Stimulated activated CD8-positive, alpha-beta memory T cell treated with anti-CD3 and anti-CD28 coated beads, Interleukin-4, amount 100 ng/mL, for 48 hours (primary cell): Measurements from ENCODE around the gene CD300LB.
"Not testable (repeated sequence)": the region's sequence is repeated elsewhere in the genome, so short reads cannot be mapped to it uniquely, and the experiment has no call there.

Source experiments
- DNase-seq: peaks from one replicate; pipeline ENCODE4 v3.0.0-alpha.2; 2020

CD300LB gene

DNA sequence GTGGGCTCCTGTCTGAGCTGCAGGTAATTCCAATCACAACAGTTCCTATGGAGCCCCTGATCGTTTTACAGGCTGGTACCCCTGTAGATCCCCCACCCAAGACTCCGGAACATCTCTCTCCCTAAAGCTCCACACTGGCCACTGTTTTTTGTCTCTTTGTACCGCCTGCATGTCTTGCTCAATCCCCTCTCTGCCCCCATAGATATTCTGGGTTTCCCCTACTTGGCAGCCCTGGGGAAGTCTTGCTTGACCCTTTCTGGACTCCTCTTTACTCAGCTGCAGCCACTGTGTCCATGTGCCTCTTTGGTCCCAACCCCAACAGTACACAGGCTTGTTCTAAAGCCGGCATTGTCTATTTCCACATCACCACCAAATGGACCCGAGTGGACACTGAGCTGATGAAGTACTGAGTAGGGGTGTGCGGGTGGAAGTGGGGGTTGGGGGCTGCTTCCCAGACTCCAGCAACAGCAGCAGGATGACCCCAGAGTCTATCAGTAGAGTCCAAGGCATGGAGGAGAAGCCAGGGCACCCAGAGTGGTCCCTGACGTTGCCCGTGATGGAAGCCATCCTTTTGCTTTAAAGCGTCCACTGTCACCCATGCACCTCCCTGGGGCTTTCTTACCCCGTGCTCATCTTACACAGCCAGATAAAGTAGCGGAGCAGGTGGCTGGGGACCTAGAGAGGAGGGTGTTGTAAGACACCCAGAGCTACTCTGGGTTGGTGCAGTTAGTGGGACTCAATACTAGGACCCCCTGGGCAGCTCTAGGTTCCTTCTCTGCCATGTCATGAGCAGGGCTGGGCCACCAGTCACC, 6.4 kb downstream of the CD300LB start:
- DNase-seq = no peak

DNA sequence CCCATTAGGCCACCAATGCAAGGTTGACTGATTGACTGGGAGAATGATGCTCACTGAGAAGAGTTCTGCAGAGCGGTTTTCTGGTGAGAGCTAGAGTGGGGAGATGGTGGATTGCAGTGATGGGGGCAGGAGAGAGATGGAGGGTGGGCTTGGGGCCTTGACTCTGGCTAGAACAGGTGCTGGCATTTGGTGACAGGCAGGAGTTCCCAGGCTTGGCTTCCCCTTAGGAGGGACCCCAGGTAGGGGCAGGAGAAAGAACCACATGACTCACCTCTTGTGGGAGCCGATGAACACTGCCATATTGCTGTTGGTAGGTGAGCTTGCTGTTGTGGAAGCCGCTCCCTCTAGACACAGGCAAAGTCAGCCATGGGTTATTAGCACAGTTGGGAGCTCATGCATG, 8.0 kb downstream of the CD300LB start:
- no peak for DNase-seq

DNA sequence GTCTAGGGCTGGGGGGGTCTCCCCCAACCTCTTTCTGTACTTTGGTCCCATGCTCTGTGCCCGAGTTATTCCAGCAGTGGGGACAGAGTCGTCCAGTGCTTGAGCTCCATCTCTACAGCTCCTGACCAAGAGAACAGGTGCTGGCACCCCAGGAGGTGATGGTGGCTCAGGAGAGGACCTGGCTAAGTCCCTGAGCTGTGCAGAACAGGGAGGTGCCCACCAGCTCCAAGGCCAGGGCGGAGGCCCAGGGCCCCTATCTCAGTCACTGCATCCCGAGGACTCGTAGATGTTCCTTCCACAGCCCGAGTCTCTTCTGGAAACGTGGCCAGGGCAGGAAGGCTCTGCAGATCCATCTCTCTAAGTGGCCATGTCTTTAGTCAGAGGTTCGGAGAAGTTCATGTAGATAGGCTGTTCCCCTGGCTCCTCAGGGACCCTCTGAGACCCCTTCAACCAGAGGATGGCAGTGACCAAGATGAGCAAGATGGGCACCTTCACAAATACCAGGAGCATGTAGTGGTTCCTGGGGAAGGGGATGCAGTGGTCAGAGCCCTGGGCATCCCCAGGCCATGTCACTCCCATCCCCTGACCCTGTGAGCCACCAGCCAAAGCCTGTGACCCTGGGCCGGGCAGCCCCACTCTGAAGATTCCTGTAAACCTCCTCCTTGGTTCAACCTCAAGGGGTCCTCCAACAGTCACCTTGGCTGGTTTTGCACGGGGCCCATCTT, 8.7 kb downstream of the CD300LB start:
- DNase-seq = no peak

DNA sequence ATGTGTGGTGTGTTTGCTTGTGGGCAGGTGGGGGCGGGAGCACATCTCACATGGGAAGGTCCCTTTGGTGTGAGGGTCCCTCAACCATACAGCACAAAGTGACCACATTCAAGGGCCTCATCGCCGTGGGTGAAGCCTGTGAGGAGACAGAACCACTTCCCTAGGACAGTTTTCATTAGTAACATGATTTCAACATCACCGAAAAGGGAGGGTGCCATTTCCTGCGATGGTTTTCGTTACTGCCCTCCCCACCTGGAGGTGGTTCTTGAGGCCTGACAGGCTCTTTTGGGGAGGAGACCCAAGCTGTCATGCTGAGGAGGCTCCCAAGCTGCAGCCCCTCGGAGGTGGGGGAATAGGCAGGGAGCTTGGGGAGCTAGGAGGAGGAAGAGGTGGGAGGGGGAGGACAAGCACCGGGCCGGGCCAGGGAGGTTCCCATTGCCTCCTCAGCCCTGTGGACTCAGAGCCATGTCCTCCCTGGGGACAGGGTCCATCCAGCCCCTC, 9.5 kb downstream of the CD300LB start:
- DNase-seq = peak; percentile 45

DNA sequence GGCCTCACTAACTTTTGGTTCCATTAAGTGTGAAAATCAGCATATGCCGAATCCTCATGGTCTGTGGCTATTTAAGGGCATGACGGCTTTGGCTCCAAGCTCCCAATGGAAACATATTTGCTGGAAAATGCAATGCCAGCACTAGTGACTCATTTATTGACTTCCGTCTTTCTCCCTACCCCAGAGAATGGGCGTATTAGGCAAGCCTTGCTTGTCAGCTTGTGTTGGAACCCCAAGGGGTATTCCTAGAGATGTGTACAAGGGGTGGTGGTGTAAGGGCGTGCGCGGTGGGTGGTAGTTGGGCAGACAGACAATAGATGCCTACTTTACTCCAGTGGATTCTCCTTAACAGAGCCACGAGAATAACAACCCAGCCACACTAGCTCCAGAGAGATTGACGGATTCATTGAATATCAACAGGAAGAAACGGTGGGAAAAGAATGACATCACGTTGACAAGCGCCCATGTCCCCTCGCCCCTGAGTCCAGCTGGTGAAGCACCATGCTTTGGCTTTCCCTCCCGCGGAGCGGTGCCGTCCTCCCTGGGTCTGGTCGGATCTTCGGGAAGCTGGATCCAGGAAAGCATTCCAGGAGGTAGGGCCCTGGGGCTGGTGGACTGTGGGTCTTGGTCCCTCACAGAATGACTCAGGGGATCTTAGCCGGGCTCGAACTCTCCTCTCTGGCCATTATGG, 10.3 kb downstream of the CD300LB start:
- DNase-seq = no peak

DNA sequence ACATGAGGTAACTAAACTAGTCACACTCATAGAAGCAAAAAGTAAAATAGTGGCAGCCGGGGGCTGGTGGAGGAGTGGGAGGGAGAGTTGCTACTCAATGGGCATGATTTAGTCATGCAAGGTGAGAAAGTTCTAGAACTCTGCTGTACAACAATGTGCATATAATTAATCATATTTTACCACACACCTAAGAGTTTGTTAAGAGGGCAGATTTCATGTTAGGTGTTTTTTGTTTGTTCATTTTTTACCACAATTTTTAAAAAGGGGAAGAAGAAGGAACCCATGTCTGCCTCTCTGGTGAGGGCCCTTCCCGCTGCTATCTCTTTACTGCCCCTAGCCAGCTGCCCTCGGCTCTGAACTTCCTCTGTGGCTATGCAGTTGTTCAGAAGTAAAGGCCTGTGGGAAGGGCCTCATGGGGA, 11.2 kb downstream of the CD300LB start:
- DNase-seq = peak; percentile 44

DNA sequence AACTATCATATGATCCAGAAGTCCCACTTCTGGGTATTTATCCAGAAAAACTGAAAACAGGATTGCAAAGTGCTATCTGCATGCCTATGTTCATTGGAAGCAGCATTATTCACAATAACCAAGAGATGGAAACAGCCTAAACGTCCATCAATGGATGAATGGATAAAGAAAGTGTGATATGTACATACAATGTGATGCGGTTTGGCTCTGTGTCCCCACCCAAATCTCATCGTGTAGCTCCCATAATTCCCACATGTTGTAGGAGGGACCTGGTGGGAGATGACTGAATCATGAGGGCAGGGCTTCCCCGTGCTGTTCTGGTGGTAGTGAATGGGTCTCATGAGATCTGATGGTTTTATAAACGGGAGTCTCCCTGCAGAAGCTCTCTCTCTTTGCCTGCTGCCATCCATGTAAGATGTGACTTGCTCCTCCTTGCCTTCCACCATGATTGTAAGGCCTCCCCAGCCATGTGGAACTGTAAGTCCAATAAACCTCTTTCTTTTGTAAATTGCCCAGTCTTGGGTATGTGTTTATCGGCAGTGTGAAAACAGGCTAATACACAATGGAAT, 12.8 kb downstream of the CD300LB start:
- not testable (repeated sequence) for DNase-seq

DNA sequence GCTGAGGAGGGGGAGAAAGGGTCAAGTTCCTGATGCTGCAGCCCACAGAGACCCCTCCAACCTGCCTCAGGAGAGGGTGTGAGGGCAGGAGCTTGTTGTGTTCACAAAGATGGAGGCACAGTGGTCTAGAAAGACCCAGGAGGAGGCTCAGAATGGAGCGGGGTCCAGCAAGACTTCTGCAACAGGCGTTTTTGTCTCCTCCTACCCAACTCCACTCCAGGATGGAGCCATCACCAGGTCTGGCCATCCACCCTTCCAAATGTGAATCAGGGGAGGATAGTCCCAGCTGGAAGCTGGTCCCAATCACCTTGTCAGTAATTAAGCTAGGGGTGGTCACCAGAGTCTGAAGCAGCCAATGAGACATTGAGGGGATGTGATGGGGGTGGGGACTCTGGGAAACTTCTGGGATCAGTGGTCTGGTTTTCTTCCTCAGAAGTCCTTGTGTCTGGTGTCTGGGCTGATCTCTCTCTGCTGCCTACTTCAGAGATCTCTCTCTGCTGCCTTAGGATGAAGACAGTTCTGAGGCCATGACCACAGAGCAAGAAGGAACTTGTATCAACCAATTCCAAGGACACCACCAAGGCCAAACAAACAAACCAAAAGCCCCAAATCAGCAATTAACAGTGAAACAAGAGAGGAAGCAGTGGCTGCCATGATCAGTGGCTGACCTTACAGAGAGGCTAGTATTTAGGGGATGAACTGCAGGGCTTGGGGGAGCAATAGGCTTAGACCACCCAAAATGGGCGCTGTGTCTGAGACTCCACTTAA, 14.5 kb downstream of the CD300LB start:
- DNase-seq = no peak

DNA sequence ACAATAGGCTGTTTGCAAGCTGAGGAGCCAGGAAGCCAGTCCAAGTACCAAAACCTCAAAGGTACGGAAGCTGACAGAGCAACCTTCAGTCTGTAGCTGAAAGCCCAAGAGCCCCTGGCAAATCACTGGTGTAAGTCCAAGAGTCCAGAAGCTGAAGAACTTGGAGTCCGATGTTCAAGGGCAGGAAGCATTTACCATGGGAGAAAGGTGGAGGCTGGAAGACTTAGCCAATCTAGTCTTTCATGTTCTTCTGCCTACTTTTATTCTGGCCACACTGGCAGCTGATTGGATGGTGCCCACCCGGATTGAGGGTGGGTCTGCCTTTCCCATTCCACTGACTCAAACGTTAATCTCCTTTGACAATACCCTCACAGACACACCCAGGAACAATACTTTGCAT, 15.3 kb downstream of the CD300LB start:
- DNase-seq = no peak

DNA sequence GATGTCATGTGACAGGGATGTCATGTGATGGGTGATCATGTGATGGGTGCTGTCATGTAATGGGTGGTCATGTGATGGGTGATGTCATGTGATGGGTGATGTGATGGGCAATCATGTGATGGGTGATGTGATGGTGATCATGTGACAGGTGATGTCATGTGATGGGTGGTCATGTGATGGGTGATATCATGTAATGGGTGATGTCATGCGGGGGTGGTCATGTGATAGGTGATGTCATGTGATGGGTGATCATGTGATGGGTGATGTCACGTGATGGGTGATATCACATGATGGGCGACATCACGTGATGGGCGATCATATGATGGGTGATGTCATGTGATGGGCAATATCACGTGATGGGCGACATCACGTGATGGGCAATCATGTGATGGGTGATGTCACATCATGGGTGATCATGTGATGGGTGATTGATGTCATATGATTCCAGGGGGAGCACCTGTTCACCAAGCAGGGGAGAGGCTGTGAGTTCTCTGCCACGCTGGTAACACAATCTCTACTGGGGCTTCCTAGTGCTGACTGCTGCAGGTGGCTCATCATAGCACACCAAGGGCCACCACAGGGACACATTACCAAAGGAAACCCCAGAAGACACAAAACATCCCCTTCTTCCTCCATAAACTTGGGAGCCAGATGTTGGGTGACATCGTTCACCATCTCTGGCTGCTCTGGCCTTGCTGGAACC, 16.5 kb downstream of the CD300LB start:
- peak; percentile 62 for DNase-seq

DNA sequence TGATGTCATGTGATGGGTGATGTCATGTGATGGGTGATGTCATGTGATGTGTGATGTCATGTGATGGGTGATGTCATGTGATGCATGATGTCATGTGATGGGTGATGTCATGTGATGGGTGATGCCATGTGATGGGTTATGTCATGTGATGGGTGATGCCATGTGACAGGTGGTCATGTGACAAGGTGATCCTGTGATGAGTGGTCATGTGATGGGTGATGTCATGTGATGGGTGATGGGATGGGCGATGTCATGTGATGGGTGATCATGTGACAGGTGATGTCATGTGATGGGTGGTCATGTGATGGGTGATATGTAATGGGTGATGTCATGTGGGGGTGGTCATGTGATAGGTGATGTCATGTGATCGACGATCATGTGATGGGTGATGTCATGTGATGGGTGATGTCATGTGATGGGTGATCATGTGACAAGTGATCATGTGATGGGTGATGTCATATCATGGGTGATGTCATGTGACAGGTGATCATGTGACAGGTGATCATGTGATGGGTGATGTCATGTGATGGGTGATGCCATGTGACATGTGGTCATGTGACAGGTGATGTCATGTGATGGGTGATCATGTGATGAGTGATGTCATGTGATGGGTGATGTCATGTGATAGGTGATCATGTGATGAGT, 17.2 kb downstream of the CD300LB start:
- DNase-seq = peak; percentile 69

DNA sequence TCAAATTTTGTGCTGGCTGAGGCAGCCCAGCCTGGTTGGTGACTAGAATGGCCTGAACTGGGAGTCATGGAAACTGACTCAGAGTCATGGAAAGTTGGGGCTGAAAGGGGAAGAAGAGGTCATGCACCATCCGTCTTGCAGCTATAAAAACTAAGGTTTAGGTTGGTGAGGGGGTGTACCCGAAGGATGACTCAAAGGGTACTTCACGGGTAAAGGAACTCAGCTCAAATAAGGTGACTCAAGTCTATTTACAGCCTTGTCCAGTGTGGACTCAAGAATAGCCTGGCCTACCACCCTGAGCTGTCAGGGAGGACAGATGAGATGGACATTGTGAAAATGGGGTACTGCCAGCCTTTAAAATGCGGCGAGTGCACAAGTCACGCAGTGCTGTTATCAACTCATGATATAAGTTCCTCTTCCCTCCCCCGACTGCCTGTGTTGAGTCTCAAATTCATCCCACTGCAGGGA, 18.6 kb downstream of the CD300LB start:
- DNase-seq = peak; percentile 72

DNA sequence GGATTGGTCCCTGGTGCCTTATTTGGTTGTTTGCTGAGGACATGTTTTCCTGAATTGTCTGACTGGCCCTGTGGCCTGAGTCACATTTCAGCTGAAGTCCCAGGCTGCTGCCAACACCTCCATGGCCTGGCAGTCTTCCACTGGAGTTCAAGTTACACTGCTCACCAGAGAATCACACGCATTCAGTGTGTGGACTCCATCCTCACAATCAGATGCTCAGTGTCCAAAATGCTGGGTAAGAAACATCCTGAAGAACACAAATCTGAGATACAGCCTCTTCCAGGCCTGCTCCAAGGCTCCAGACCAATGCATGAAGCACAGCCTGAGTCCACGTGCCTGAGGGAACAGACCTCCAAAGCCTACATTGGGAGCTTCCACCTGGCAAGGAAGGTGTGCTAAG, 19.2 kb downstream of the CD300LB start:
- DNase-seq = no peak

DNA sequence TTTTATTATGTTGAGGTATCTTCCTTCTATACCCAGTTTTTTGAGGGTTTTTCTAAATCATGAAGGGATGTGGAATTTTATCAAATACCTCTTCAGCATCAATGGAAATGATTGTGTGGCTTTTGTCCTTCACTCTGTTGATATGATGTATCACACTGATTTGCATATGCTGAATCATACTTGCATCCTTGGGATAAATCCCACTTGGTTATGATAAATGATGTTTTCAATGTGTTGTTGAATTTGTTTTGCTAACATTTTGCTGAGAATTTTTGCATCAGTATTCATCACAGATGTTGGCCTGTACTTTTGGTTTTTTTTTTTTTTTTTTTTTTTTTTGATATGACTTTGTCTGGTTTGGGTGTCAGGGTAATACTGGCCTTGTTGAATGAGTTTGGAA, 23.1 kb downstream of the CD300LB start:
- DNase-seq = no peak

DNA sequence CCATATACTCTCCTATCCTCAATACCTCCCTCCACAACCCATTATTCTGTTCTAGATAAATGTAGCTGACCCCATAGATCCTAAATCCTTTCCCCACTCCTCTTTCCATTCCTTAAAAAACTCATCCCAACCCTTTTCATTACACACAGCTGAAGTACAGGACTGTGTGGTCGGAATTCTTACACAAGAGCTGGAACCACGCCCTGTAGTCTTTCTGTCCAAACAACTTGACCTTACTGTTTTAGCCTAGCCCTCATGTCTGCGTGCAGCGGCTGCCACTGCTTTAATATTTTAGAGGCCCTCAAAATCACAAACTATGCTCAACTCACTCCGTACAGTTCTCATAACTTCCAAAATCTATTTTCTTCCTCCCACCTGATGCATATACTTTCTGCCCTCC, 27.3 kb downstream of the CD300LB start:
- DNase-seq = not testable (repeated sequence)

DNA sequence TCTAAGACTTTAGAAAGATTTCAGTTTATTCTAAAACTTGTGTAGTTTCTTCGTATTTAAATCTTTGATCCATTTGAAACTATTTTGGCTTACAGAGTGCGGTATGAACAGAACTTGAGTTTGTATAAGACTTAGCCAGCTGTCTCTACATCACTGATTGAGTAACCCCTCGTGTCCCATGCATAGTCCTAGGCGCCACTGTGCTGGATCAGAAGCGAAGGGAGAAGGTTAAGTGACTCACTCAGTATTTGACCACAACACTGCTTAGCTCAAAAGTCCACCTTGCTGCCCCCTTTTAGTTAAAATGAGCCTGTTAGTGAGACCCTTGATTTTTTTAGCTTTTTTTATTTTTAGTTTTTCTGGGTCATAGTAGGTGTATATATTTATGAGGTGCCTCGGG, 28.4 kb downstream of the CD300LB start:
- DNase-seq = no peak

DNA sequence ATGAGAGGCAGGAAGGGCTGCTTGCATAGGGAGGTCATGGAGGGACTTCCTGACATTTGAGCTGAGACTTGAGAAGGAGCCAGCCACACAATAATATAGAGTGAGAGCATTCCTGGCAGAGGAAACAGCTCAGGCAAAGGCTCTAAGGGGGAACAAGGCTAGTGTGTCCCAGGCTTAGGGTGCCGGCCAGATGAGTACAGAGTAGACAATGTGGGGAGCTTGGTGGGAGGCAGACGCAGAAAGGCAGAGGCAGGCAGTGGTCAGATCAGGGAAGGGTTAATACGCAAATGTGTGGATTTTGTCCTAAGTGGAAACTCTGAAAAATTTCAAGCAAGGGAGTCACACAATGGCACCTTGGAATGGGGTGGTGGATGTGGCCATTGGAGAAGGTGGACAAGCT, 31.3 kb downstream of the CD300LB start:
- no peak for DNase-seq

DNA sequence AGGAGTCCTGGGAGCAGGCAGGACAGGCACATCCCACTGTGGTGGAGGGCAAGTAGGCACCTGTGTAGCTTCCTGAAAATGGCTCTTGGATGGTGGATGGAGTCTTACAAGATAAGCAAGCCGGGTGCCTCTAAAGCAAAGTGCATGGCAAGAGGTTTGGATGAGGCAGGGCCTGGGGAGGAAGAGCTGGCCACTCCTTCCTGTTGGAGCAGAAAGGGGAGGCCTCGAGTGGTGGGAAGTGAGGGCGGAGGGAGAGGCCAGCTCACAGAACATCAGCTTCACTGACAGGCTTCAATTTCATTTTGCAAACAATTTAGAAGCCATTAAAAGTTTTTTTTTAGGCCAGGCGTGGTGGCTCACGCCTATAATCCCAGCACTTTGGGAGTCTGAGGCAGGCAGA, 33.8 kb downstream of the CD300LB start:
- DNase-seq = no peak

DNA sequence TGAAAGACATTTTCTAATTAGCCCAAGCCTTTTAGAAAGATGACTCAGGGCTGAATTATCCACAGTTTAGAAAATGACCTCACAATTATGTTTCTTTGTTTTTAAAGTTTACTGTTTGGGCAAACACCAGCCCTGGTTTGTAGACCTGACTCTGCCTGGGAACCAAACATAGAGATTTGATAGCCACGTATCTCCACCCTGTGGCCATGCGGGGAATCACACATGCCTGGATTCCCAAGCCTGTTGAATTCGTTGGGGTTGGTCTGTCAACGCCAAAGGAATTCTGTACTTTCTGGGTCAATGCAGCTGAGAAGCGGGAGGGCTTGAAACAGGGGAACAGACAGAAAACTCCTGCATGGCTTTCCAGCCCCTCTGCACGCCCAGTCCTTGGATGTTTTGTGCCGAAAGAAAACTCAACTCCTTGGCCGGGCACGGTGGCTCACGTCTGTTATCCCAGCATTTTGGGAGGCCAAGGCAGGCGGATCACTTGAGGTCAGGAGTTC, 37.9 kb downstream of the CD300LB start:
- DNase-seq = peak; percentile 80

DNA sequence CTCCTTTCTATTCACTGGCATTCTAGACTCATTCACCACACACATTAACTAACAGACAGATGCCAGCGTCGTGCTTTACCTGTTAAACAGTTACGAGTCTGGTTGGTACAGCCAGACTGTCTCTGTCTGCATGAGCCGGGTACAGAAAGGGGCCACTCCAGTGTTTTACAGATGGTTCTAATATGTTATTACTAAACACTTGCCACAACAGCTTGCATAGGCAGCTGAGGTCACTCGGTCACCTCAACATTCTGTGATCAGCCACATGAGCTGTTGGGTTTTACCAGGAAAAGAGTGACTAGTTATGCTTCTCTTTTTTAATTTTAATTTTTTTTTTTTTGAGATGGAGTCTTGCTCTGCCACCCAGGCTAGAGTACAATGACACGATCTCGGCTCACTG, 39.6 kb downstream of the CD300LB start:
- DNase-seq = peak; percentile 20

DNA sequence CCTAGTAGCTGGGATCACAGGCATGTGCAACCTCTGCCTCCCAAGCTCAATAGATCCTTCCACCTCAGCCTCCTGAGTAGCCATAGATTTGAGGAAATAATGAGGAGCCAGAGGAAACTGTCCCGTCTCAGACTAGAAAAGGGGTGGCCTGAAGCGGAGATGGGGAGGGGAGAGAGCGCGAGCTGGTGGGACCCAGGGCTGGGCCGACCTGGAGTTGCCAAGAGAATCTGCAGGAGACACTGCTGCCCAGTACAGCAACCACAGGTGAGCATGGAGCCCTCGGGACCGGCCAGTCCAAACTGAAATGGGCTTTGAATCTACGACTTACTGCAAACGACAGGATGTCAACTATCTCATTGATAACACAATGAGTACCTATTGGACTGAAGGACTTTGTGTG, 40.6 kb downstream of the CD300LB start:
- peak; percentile 10 for DNase-seq
